Measurements from ENCODE around the gene RAPGEF2.
"Not testable (repeated sequence)": the region's sequence is repeated elsewhere in the genome, so short reads cannot be mapped to it uniquely, and the experiment has no call there.

RAPGEF2 gene

GRCh38 chr4:159097785-159098184 is 5.1 kb upstream of the RAPGEF2 start:
- no peak for DNase-seq (ENCODE audit: low read depth, low spot score)

GRCh38 chr4:159098482-159099127 is 4.3 kb upstream of the RAPGEF2 start:
- DNase-seq (ENCODE audit: low read depth, low spot score): no peak

DNA sequence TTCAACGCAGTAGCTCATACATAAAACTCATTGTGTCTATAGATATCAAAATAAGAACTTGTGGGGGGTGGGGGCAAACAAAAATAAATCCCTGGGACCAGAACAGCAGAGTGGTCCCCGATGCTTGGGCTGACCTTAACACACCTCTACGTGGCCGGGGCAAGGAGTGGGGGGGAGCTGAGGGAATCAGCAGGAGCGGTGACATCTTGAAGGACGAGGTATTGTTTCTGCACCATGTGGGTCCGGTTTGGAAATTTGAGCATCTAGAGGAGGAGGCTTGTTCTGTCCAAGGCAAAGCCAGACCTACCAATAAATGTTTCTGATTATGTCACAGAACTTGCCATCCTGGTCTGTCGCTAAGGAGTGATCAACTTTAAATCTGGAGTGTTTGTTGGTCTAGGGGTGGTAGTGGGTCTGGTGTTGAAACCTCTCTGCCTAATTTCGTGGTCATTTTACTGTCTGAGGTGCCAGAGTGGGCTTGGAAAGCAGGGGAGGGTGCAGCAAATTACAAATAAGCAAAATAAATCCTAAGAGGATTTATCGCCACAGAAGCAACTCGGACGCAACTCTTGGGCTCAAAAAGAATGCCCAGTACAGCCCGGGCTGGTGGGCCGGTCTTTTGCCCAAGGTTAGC is 774 bp upstream of the RAPGEF2 start:
- peak; percentile 23 for DNase-seq (ENCODE audit: low read depth, low spot score)

DNA sequence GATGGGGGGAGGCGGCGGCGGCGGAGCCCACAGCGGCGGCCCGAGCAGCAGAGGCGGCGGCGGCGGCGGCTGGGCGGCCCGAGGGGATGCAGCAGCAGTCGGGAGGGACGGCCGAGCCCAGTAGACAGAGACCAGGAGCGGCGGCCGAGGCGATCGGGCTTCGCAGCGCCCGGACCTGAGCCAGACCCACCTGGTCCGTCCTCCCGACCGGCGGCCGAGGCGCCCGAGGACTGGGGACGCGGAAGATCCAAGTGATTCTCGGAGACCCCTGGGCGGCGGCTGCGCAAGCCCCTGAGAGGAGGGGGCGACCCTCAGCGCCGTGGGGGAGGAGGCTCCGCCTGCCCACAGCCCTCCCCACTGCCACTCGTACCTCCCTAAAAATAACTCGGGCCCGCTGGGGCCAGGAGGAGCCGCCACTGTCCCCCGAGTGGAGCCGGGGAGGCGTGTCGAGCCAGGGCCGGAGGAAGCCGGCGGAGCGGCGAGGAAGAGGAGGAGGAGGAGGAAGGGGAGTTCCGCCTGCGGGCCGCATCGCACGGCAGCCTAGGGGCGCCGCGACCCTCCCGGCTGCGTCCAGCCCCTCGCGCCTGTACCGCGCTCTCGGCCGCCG is 608 bp downstream of the RAPGEF2 start:
- peak; percentile 58 for DNase-seq (ENCODE audit: low read depth, low spot score)

DNA sequence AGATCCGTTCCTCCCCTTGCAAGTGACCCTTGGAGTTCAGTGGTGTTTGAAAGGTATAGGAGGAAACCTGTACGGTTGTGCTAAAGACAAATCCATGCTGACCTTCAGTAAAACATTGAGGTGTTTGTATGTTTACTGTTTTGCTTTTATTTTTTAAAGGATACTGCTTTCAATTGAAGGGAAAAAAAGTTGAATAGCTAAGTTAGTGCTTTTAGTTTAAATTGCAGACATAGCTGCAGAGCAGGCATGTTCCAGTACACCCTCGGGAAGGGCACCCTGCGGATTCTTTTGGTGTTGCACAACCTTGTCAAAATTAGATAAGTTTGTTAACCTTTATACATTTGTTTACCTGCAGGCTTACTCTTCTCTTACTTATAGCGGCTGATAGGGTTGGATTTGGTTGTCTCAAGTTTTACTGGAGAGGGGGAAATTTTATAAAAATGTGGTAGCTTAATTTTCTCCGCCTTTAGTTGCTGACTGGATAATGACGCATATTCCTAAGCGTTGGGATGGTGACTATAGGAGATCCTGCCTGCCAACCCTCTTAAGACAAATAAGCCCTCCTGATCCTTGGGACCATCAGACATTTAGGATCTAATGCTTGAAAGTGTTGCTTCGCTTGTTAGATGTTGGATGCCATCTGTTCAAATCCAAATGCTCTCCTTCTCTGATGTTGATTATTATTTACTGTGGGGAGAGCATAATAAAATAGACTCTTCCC is 2.0 kb downstream of the RAPGEF2 start:
- no peak for DNase-seq (ENCODE audit: low read depth, low spot score)

- DNase-seq (ENCODE audit: low read depth, low spot score): peak; percentile 8
These were observed 2.9 kb downstream of the RAPGEF2 start for GRCh38 chr4:159105761-159106243.

DNA sequence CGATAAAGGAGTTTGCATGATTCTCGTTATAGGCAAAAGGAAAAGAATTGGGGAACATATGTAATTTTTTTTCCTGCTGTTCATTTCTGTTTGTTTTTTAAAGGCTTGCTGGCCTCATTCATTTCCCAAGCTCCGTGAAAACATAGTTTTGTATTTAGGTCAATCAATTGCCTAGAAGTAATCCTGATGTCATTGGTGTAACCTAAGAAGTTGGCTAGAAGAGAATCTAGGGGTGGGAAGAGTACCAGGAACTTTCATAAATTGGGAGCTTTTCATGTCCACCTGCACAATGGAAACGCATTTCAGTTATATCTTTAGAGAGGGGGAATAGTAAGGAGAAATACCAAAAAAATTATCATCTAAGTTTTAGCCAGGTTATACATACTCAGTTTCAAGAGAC is 3.8 kb downstream of the RAPGEF2 start:
- no peak for DNase-seq (ENCODE audit: low read depth, low spot score)

GRCh38 chr4:159107203-159107925 is 4.5 kb downstream of the RAPGEF2 start:
- no peak for DNase-seq (ENCODE audit: low read depth, low spot score)

GRCh38 chr4:159108124-159108523 is 5.2 kb downstream of the RAPGEF2 start:
- no peak for DNase-seq (ENCODE audit: low read depth, low spot score)

DNA sequence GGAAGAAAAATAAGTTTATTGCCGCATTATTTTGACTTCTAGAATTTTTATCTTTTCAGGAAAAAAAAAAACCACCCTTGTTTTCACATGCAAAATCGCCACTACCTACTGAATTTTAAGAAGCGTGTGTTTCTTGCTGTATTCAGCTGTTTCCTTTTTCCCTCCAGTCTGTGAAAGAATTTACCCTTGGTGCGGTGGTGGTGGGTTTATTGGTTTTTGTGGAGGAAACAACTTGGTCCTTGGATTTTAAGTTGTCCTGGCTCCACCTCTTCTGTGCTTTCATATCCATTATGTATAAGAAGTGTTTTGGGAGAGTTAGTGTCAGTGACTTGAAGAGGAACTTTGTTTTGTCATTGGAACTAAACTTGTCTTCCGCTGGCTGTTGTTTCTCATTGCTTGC is 8.1 kb downstream of the RAPGEF2 start:
- no peak for DNase-seq (ENCODE audit: low read depth, low spot score)

DNA sequence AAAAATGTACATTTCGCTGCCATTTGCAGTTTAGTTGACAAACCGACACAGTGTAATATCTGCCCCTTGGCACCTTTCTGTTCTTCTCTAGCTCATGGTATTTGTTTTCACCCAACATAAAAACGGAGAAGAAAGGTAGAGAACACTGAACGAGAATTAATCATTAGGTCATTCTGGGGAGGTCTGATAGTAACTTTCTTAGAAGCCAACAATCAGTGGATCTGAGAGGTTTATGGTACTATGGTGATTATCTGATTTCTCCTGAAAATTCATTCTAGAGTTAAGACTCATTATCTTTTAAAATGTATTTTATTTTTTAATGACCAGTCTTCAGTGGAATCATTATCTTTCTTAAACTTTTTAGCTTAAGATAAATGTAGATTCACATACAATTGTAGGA is 8.5 kb downstream of the RAPGEF2 start:
- no peak for DNase-seq (ENCODE audit: low read depth, low spot score)

GRCh38 chr4:159113366-159113765 is 10.5 kb downstream of the RAPGEF2 start:
- not testable (repeated sequence) for DNase-seq (ENCODE audit: low read depth, low spot score)

GRCh38 chr4:159116098-159116497 is 13.2 kb downstream of the RAPGEF2 start:
- DNase-seq (ENCODE audit: low read depth, low spot score): not testable (repeated sequence)

DNA sequence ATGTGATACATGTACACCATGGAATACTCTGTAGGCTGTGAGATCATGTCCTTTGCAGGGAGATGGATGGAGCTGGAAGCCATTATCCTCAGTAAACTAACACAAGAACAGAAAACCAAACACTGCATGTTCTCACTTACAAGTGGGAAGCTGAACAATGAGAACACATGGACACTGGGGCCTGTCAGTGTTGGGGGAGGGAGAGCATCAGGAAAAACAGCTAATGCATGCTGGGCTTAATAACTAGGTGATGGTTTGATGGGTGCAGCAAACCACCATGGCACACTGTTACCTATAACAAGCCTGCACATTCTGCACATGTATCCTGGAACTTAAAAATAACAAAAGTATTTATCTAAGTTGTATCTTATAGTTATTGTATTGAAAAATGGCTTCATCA is 13.8 kb downstream of the RAPGEF2 start:
- DNase-seq (ENCODE audit: low read depth, low spot score): not testable (repeated sequence)

DNA sequence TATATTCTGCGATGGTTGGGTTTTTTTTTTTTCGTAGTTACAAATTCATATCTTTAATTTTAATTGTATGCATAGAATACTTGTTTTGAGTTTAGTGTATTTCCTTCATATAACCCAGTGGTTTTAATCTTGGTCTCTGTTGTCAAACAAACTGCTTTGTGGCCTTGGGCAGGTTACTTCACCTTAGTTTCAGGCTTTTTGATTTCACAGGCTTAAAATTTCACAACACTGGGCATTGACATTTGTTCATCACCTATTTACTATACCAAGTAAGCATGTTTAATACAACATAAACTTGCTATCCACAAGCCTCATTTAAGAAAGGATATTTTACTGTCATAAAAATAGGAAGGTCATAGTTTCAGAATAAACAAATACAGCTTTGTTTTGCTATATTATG is 14.7 kb downstream of the RAPGEF2 start:
- no peak for DNase-seq (ENCODE audit: low read depth, low spot score)

DNA sequence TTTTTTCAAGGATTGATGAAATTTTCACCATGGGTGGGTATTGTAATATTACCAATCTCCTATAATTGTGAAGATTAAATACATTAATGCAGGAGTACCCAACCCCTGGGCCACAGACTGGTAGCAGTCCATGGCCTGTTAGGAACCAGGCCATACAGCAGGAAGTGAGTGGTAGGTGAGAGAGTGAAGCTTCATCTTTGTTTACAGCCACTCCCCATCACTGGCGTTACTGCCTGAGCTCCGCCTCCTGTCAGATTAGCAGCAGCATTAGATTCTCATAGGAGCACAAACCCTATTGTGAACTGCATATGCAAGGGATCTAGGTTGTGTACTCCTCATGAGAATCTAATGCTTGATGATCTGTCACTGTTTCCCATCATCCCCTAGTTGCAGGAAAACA is 15.1 kb downstream of the RAPGEF2 start:
- no peak for DNase-seq (ENCODE audit: low read depth, low spot score)

GRCh38 chr4:159121371-159121770 is 18.5 kb downstream of the RAPGEF2 start:
- DNase-seq (ENCODE audit: low read depth, low spot score): no peak

- DNase-seq (ENCODE audit: low read depth, low spot score): no peak
These were observed 23.8 kb downstream of the RAPGEF2 start for GRCh38 chr4:159126716-159127115.

GRCh38 chr4:159127745-159128518 is 25.1 kb downstream of the RAPGEF2 start:
- no peak for DNase-seq (ENCODE audit: low read depth, low spot score)

GRCh38 chr4:159129814-159130550 is 27.1 kb downstream of the RAPGEF2 start:
- DNase-seq (ENCODE audit: low read depth, low spot score): peak; percentile 72

All from ELF-1 (cell line).